Measurements from ENCODE around the gene MYO15A. TPM values are rescaled to one million over a fixed set of nuclear protein-coding genes. Genes with fewer than 3 reads are reported as not detected.

The MYO15A gene
- total RNA-seq, 2 donors from 2014 or later = 0.32 to 8.3 TPM

DNA sequence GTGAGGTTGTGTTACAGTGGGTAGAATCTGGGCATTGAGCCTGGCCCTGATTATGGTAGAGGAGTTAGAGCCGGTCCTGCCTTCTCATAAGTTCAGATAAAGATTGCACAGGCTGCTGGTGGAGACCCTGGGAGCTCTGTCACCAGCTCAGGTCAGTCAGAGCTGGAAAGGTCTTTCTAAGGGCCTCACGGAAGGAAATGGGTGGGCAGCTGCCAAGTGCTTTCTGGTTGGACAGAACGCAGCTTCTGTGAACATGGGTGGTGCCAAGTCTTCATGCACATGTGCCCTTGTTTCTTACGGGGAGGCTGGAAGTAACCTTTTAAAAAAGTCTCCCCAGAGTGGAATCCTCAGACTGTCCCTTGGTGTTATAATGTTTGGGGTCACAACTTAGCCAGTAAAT is 90.0 kb downstream of the MYO15A start:
- no peaks in the 10 kb centered on the region for H3K36me3 ChIP-seq
- 19% methylated on average over 4 of the region's 4 CpGs for WGBS
- H3K9me3 ChIP-seq = no peaks in the 10 kb centered on the region
- TF ChIP-seq, protein P1, sequence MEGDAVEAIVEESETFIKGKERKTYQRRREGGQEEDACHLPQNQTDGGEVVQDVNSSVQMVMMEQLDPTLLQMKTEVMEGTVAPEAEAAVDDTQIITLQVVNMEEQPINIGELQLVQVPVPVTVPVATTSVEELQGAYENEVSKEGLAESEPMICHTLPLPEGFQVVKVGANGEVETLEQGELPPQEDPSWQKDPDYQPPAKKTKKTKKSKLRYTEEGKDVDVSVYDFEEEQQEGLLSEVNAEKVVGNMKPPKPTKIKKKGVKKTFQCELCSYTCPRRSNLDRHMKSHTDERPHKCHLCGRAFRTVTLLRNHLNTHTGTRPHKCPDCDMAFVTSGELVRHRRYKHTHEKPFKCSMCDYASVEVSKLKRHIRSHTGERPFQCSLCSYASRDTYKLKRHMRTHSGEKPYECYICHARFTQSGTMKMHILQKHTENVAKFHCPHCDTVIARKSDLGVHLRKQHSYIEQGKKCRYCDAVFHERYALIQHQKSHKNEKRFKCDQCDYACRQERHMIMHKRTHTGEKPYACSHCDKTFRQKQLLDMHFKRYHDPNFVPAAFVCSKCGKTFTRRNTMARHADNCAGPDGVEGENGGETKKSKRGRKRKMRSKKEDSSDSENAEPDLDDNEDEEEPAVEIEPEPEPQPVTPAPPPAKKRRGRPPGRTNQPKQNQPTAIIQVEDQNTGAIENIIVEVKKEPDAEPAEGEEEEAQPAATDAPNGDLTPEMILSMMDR (IDR thresholded peaks at IDR 0.05) = no peak
- TF ChIP-seq POLR2A (IDR thresholded peaks at IDR 0.05) (no peak), POLR2AphosphoS5 (IDR thresholded peaks at IDR 0.05) (no peak)
- intact Hi-C loops (cut with DNase I) = no loop called here
- DNase-seq (ENCODE audit: low spot score) = no peak
- H3K27ac ChIP-seq = no peak overlapping the region
- H3K4me3 ChIP-seq = no peak overlapping the region
- no peaks in the 10 kb centered on the region for H3K27me3 ChIP-seq (replicated peaks; ENCODE audit: insufficient read depth)
- H3K4me1 ChIP-seq (replicated peaks) = no peaks in the 10 kb centered on the region

DNA sequence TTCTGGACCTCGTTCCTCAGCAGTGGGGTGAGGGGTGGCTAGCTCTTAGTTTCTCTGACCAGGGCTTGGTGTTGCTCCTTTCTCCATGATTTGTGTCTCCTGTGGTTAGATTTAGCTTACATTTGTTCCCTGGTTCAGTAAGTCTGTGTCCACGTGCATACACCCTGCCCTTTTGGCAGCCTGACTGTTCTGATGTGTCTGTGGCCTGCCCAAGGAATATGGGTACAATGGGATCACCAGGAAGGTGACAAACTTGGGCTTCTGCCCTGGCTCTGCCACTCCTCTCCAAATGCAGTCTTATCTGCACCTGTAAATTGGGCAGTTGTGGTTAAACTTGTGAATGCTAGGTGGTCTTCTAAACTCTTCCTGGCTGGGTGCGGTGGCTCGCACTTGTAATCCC is 92.6 kb downstream of the MYO15A start:
- no peak for TF ChIP-seq POLR2A (IDR thresholded peaks at IDR 0.05)
- no peak for TF ChIP-seq POLR2AphosphoS5 (IDR thresholded peaks at IDR 0.05)
- TF ChIP-seq, protein P1 (IDR thresholded peaks at IDR 0.05) = no peak
- H3K9me3 ChIP-seq = no peaks in the 10 kb centered on the region
- H3K4me3 ChIP-seq = no peak overlapping the region
- no peak overlapping the region for H3K27ac ChIP-seq
- no peaks in the 10 kb centered on the region for H3K36me3 ChIP-seq
- intact Hi-C loops (cut with DNase I) = no loop called here
- no peaks in the 10 kb centered on the region for H3K4me1 ChIP-seq (replicated peaks)
- 78% methylated on average over 4 of the region's 4 CpGs for WGBS
- no peaks in the 10 kb centered on the region for H3K27me3 ChIP-seq (replicated peaks; ENCODE audit: insufficient read depth)
- no peak for DNase-seq (ENCODE audit: low spot score)

DNA sequence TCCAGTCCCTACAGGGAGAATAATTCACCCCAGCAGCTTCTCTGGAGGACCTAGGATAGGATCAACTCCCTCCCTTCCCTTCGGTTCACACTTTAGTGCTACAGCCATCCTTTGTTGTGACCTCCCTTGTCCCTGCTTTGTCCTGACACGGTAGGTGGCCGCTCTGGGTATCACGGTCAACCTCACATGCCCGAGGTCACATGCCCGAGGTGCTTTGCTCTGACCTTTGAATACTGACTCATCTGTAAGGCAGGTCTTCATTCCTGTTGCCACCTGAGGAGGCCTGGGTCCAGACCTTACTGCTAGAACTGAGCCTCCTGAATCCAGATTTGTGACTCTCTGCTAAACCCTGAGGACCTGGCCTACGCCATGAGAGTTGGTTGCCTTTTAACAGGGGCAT is 94.8 kb downstream of the MYO15A start:
- H3K27ac ChIP-seq = no peak overlapping the region
- no peaks in the 10 kb centered on the region for H3K27me3 ChIP-seq (replicated peaks; ENCODE audit: insufficient read depth)
- no peak overlapping the region for H3K4me3 ChIP-seq
- peaks cover 0 to 9% of the 10 kb centered on the region in 2 donors for H3K36me3 ChIP-seq
- 77% methylated on average over 7 of the region's 7 CpGs for WGBS
- TF ChIP-seq POLR2AphosphoS5 (IDR thresholded peaks at IDR 0.05) (no peak), POLR2A (IDR thresholded peaks at IDR 0.05) (no peak)
- TF ChIP-seq, protein P1 (IDR thresholded peaks at IDR 0.05) = no peak
- no peak for DNase-seq (ENCODE audit: low spot score)
- intact Hi-C loops (cut with DNase I) = no loop called here
- H3K9me3 ChIP-seq = no peaks in the 10 kb centered on the region
- no peaks in the 10 kb centered on the region for H3K4me1 ChIP-seq (replicated peaks)

DNA sequence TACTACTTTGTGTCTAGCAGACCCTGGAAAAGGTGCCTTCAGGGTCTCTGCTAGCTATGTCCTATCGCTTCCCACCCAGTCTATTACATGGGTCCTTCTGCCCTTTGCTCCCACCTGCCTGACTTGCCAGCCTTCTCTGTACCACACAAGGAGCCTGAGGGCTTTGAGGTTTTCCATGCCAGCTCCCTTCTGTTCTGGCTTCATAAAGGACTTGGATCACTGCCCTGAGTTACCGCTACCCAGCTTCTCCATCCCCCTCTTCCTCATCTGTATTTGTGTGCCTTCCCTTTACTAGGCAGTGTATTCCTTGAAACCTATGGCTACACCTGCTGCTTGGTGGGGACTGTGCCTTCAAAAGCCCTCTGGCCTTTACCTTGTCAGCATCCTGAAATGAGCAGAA is 97.3 kb downstream of the MYO15A start:
- DNase-seq (ENCODE audit: low spot score) = no peak
- H3K27me3 ChIP-seq (replicated peaks; ENCODE audit: insufficient read depth) = no peaks in the 10 kb centered on the region
- no peaks in the 10 kb centered on the region for H3K9me3 ChIP-seq
- H3K36me3 ChIP-seq = peaks cover 7 to 18% of the 10 kb centered on the region in 2 donors
- no peaks in the 10 kb centered on the region for H3K4me1 ChIP-seq (replicated peaks)
- H3K4me3 ChIP-seq = no peak overlapping the region
- no peak overlapping the region for H3K27ac ChIP-seq
- intact Hi-C loops (cut with DNase I) = no loop called here
- TF ChIP-seq POLR2AphosphoS5 (IDR thresholded peaks at IDR 0.05) (no peak), POLR2A (IDR thresholded peaks at IDR 0.05) (no peak)
- TF ChIP-seq, protein P1 (IDR thresholded peaks at IDR 0.05) = no peak
- WGBS = 53% methylated on average over 2 of the region's 2 CpGs

DNA sequence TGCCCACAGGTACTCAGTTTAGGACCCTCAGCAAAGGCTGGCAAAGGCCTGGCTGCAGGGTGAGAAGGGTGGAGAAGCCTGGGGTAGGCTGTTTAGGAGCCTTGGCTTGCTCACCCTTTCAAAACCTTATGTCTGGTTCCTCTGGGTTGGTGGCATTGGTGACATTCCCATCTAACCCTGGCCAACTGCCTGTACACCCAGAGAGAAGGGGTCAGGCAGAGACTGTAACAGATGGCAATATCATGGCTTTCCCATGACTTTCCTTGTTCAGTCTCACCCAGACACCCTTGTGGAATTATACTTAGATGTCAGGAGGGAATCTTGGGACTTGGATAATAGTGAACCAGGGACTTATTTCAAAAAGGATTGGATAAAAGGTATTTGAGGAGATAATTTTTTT is 98.4 kb downstream of the MYO15A start:
- Histone ChIP-seq H3K4me1 (replicated peaks) (no peaks in the 10 kb centered on the region), H3K4me3 (no peak overlapping the region), H3K27me3 (replicated peaks; ENCODE audit: insufficient read depth) (no peaks in the 10 kb centered on the region), H3K9me3 (no peaks in the 10 kb centered on the region), H3K36me3 (peaks cover 7 to 21% of the 10 kb centered on the region in 2 donors), H3K27ac (no peak overlapping the region)
- TF ChIP-seq, protein P1 (IDR thresholded peaks at IDR 0.05) = no peak
- TF ChIP-seq POLR2A (IDR thresholded peaks at IDR 0.05) (no peak), POLR2AphosphoS5 (IDR thresholded peaks at IDR 0.05) (no peak)
- intact Hi-C loops (cut with DNase I) = no loop called here
- DNase-seq (ENCODE audit: low spot score) = no peak
